NB4 (cell line): ENCODE measurements around the gene CDC14A.

ENCODE experiments used
- MYC ChIP-seq: IDR thresholded peaks from 2 replicates; pipeline ENCODE4 v1.6.1; 2011; ENCODE audit warnings: low read depth, low read length
- POLR2A ChIP-seq: IDR thresholded peaks from 2 replicates; pipeline ENCODE4 v1.6.1; 2011; ENCODE audit warnings: mild to moderate bottlenecking; ENCODE audit not compliant: insufficient read length; ENCODE audit errors: extremely low read depth
- TF ChIP-seq, protein P1 (sequence below): IDR thresholded peaks from one replicate; pipeline ENCODE4 v1.5.1; 2012; ENCODE audit warnings: low read depth, low read length
- TF ChIP-seq, protein P2 (sequence below): IDR thresholded peaks from 2 replicates; pipeline ENCODE4 v1.6.1; 2011; ENCODE audit warnings: low read depth, low read length

DNA sequence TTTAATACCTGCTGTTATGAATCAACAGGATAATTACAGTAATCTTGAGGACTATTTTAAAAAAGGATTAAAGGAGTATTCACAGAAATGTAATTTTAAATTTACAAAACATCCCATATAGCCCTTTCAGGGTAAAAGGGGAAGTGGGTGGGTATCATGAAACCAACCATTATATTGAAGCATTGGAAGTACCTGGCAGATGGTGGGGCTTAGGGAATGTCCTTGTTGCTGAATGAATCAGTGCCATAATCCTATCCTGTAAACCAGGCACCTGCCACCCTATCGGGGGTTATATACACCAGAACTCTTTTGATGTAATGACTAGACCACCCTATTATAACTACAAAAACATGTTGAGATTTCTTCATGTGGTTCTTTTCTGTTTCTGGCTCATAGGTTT is 30.4 kb downstream of the CDC14A start:
- TF ChIP-seq, protein P1, sequence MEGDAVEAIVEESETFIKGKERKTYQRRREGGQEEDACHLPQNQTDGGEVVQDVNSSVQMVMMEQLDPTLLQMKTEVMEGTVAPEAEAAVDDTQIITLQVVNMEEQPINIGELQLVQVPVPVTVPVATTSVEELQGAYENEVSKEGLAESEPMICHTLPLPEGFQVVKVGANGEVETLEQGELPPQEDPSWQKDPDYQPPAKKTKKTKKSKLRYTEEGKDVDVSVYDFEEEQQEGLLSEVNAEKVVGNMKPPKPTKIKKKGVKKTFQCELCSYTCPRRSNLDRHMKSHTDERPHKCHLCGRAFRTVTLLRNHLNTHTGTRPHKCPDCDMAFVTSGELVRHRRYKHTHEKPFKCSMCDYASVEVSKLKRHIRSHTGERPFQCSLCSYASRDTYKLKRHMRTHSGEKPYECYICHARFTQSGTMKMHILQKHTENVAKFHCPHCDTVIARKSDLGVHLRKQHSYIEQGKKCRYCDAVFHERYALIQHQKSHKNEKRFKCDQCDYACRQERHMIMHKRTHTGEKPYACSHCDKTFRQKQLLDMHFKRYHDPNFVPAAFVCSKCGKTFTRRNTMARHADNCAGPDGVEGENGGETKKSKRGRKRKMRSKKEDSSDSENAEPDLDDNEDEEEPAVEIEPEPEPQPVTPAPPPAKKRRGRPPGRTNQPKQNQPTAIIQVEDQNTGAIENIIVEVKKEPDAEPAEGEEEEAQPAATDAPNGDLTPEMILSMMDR: no peak
- TF ChIP-seq, protein P2, sequence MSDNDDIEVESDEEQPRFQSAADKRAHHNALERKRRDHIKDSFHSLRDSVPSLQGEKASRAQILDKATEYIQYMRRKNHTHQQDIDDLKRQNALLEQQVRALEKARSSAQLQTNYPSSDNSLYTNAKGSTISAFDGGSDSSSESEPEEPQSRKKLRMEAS: no peak
- no peak for TF ChIP-seq POLR2A
- no peak for TF ChIP-seq MYC
